Upper lobe of left lung (tissue), 6 donors: ENCODE data around the gene DENND1A. TPM values are rescaled to one million over a fixed set of nuclear protein-coding genes. Genes with fewer than 3 reads are reported as not detected.

Source experiments
- ATAC-seq, 2 donors: fragments of 200-7000 bp; cut with Tn5 transposase; one replicate each; pipeline ENCODE4 v1.9.1; 2022; ENCODE audit warnings: mild to moderate bottlenecking in 2 of 2, moderate library complexity in 2 of 2; ENCODE audit not compliant: low FRiP score in 2 of 2
- DNase-seq, 2 donors: peaks; one replicate each; pipeline ENCODE4 v3.0.0-alpha.2; 2019 to 2020
- H3K27ac ChIP-seq, 4 donors: fragments of 200-600 bp; sonication (generic); one replicate each; pipeline ENCODE4 v1.5.1; 2016 to 2019
- H3K27me3 ChIP-seq, 4 donors: fragments of 200-600 bp; sonication (generic); one replicate each; pipeline ENCODE4 v1.5.1; 2017 to 2019
- H3K36me3 ChIP-seq, 4 donors: fragments of 200-600 bp; sonication (generic); one replicate each; pipeline ENCODE4 v1.5.1; 2016 to 2019
- H3K4me1 ChIP-seq, 4 donors: fragments of 200-600 bp; sonication (generic); one replicate each; pipeline ENCODE4 v1.5.1; 2018 to 2019
- H3K4me3 ChIP-seq, 4 donors: fragments of 200-600 bp; sonication (generic); one replicate each; pipeline ENCODE4 v1.5.1; 2017 to 2019; ENCODE audit warnings: mild to moderate bottlenecking in 2 of 4, moderate library complexity in 1 of 4
- H3K9me3 ChIP-seq, 4 donors: fragments of 200-600 bp; sonication (generic); one replicate each; pipeline ENCODE4 v1.5.1; 2018 to 2019
- EP300 ChIP-seq, 4 donors: sonication (generic); formaldehyde crosslinking; IDR thresholded peaks; one replicate each; pipeline ENCODE4 v1.5.1; 2017; ENCODE audit warnings: antibody characterized with exemption in 4 of 4, control low read depth in 2 of 4
- POLR2A ChIP-seq, 4 donors: fragments of 450-650 bp; IDR thresholded peaks; one replicate each; pipeline ENCODE4 v1.5.1; 2016 to 2017; ENCODE audit warnings: antibody characterized with exemption in 4 of 4, mild to moderate bottlenecking in 2 of 4
- POLR2AphosphoS5 ChIP-seq, 2 donors: sonication (generic); formaldehyde crosslinking; IDR thresholded peaks; one replicate each; pipeline ENCODE4 v1.5.1; 2017; ENCODE audit warnings: antibody characterized with exemption in 2 of 2
- WGBS, 2 donors: methylation state at CpG; one replicate each; pipeline ENCODE4 v1.1.5; 2017 to 2018; 5-methylcytosine and 5-hydroxymethylcytosine counted together
- total RNA-seq, 6 donors: library from RNA; depleted of rRNA in 4 of 6; stranded (reverse); fragments of >200 nt in 4 of 6; gene quantifications; one replicate each; pipeline versions ENCODE4 v1.1.0 to v1.2.1, GENCODE V29; 2016 to 2021
- TF ChIP-seq, protein P1 (sequence below), 6 experiments: fragments of 450-650 bp in 4 of 6; fragments of 200-600 bp in 2 of 6; sonication (generic) in 2 of 6; IDR thresholded peaks; one replicate each; pipeline ENCODE4 v1.5.1; 2016 to 2019; ENCODE audit warnings: antibody characterized with exemption in 6 of 6
- donor health status: DM: no; HTN: no; CAD: no; lungs with moderate emphysema.
- donor health status: DM: no; HTN: yes; CAD: no; lungs with severe emphysema.

DENND1A gene
- total RNA-seq, 6 donors from 2014 or later: 9.8 to 46.1 (median 16.0) TPM

DNA sequence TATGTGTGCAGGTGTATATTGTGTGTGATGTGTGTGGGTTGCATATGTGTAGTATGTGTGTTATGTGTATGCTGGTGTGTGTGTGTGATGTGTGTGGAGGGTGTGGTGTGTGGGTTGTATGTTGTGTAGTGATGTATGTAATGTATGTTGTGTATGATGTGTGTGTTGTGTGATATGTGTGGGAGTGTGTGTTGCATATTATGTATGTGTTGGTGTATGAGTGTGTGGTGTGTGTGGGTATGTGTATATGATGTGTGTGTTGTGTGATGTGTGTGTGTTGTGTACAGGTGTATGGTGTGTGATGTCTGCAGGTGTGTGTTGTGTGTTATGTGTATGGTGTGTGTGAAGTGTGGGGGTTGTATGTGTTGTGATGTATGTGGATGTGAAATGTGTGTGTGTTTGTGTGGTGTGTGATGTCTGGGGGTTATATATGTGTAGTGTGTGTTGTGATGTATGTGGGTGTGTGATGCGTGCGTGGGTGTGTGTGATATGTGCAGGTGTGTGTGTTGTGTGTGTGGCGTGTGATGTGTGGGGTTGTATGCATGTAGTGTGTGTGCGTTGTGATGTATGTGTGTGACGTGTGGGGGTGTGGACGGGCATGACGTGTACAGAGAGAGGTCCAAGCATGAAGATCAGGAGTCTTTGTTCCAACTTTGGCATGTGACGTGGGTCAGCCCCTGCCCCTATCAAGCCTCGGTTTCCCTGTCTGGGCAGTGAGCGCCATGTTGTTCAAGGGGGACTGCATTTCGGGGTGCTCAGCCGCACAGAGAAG is 582.5 kb downstream of the DENND1A start:
- Histone ChIP-seq H3K9me3 (no peaks in the 10 kb centered on the region), H3K27ac (no peak overlapping the region), H3K4me1 (peaks cover 0 to 4% (median 0%) of the 10 kb centered on the region in 4 donors), H3K36me3 (no peaks in the 10 kb centered on the region), H3K4me3 (no peak overlapping the region), H3K27me3 (no peaks in the 10 kb centered on the region)
- 78 to 84% methylated on average over 12 of the region's 12 CpGs for WGBS, 2 donors
- no peak for ATAC-seq
- TF ChIP-seq POLR2A (IDR thresholded peaks at IDR 0.05) (no peak), POLR2AphosphoS5 (IDR thresholded peaks at IDR 0.05) (no peak), EP300 (IDR thresholded peaks at IDR 0.05) (no peak)
- TF ChIP-seq, protein P1, sequence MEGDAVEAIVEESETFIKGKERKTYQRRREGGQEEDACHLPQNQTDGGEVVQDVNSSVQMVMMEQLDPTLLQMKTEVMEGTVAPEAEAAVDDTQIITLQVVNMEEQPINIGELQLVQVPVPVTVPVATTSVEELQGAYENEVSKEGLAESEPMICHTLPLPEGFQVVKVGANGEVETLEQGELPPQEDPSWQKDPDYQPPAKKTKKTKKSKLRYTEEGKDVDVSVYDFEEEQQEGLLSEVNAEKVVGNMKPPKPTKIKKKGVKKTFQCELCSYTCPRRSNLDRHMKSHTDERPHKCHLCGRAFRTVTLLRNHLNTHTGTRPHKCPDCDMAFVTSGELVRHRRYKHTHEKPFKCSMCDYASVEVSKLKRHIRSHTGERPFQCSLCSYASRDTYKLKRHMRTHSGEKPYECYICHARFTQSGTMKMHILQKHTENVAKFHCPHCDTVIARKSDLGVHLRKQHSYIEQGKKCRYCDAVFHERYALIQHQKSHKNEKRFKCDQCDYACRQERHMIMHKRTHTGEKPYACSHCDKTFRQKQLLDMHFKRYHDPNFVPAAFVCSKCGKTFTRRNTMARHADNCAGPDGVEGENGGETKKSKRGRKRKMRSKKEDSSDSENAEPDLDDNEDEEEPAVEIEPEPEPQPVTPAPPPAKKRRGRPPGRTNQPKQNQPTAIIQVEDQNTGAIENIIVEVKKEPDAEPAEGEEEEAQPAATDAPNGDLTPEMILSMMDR (IDR thresholded peaks at IDR 0.05): no peak
- no peak for DNase-seq

GRCh38 chr9:123346826-123347225 is 583.1 kb downstream of the DENND1A start:
- DNase-seq: no peak
- Histone ChIP-seq H3K27me3 (no peaks in the 10 kb centered on the region), H3K9me3 (no peaks in the 10 kb centered on the region), H3K4me3 (no peak overlapping the region), H3K27ac (no peak overlapping the region), H3K36me3 (no peaks in the 10 kb centered on the region), H3K4me1 (peaks cover 0 to 4% (median 0%) of the 10 kb centered on the region in 4 donors)
- TF ChIP-seq, protein P1 (IDR thresholded peaks at IDR 0.05): no peak
- TF ChIP-seq EP300 (IDR thresholded peaks at IDR 0.05) (no peak), POLR2AphosphoS5 (IDR thresholded peaks at IDR 0.05) (no peak), POLR2A (IDR thresholded peaks at IDR 0.05) (no peak)
- WGBS, 2 donors: 93 to 96% methylated on average over 3 of the region's 3 CpGs
- no peak for ATAC-seq

GRCh38 chr9:123346026-123346425 is 583.9 kb downstream of the DENND1A start:
- no peak overlapping the region for H3K4me3 ChIP-seq
- H3K36me3 ChIP-seq: no peaks in the 10 kb centered on the region
- H3K4me1 ChIP-seq: peaks cover 0 to 4% (median 0%) of the 10 kb centered on the region in 4 donors
- no peak for TF ChIP-seq POLR2AphosphoS5 (IDR thresholded peaks at IDR 0.05)
- TF ChIP-seq EP300 (IDR thresholded peaks at IDR 0.05): no peak
- TF ChIP-seq, protein P1 (IDR thresholded peaks at IDR 0.05): no peak
- no peak for TF ChIP-seq POLR2A (IDR thresholded peaks at IDR 0.05)
- H3K9me3 ChIP-seq: no peaks in the 10 kb centered on the region
- H3K27ac ChIP-seq: no peak overlapping the region
- ATAC-seq: no peak
- no peaks in the 10 kb centered on the region for H3K27me3 ChIP-seq
- DNase-seq: peak in 1 of 2 donors; percentile 66
- WGBS, 2 donors: 76 to 86% methylated on average over 9 of the region's 9 CpGs

GRCh38 chr9:123345567-123345955 is 584.4 kb downstream of the DENND1A start:
- H3K9me3 ChIP-seq: no peaks in the 10 kb centered on the region
- ATAC-seq: no peak
- 59 to 82% methylated on average over 5 to 6 of the region's 6 CpGs for WGBS, 2 donors
- TF ChIP-seq, protein P1 (IDR thresholded peaks at IDR 0.05): no peak
- no peak for TF ChIP-seq EP300 (IDR thresholded peaks at IDR 0.05)
- no peak for TF ChIP-seq POLR2A (IDR thresholded peaks at IDR 0.05)
- H3K27ac ChIP-seq: no peak overlapping the region
- no peak overlapping the region for H3K4me3 ChIP-seq
- DNase-seq: no peak
- no peaks in the 10 kb centered on the region for H3K36me3 ChIP-seq
- H3K4me1 ChIP-seq: peaks cover 0 to 6% (median under 1%) of the 10 kb centered on the region in 4 donors
- H3K27me3 ChIP-seq: no peaks in the 10 kb centered on the region
